GM19043 (cell line): ENCODE data around the gene CCL20.
"Not testable (repeated sequence)": the region's sequence is repeated elsewhere in the genome, so short reads cannot be mapped to it uniquely, and the experiment has no call there.

Experiments used
- ATAC-seq: cut with Tn5 transposase; IDR thresholded peaks from one replicate; pipeline ENCODE4 v1.9.1; 2021; ENCODE audit warnings: low read depth; ENCODE audit not compliant: unreplicated experiment

CCL20 gene

GRCh38 chr2:227813562-227814353 is at the start of gene CCL20:
TSS of gene CCL20 (plus strand) at chr2:227813842. CDS start at chr2:227813912, 70 bp downstream.
- no peak for ATAC-seq

- no peak for ATAC-seq
Observed at GRCh38 chr2:227765788-227766372, 47.8 kb upstream of the CCL20 start.

- peak; percentile 97 for ATAC-seq
Observed at GRCh38 chr2:227766373-227766883, 47.2 kb upstream of the CCL20 start.

- no peak for ATAC-seq
Observed at GRCh38 chr2:227767830-227768229, 45.8 kb upstream of the CCL20 start.

- no peak for ATAC-seq
Observed at GRCh38 chr2:227772197-227772661, 41.4 kb upstream of the CCL20 start.

GRCh38 chr2:227772932-227773331 is 40.7 kb upstream of the CCL20 start:
- ATAC-seq: no peak

- no peak for ATAC-seq
Observed at GRCh38 chr2:227774011-227774624, 39.5 kb upstream of the CCL20 start.

GRCh38 chr2:227774895-227775842 is 38.5 kb upstream of the CCL20 start:
- ATAC-seq: no peak

- no peak for ATAC-seq
Observed at GRCh38 chr2:227780981-227781615, 32.5 kb upstream of the CCL20 start.

GRCh38 chr2:227781841-227782240 is 31.8 kb upstream of the CCL20 start:
- no peak for ATAC-seq

GRCh38 chr2:227782804-227783203 is 30.8 kb upstream of the CCL20 start:
- ATAC-seq: peak; percentile 26

GRCh38 chr2:227783404-227784138 is 30.1 kb upstream of the CCL20 start:
- ATAC-seq: peak; percentile 95

- no peak for ATAC-seq
Observed at GRCh38 chr2:227785293-227785692, 28.3 kb upstream of the CCL20 start.

- ATAC-seq: no peak
Observed at GRCh38 chr2:227788561-227789018, 25.1 kb upstream of the CCL20 start.

GRCh38 chr2:227789803-227790202 is 23.8 kb upstream of the CCL20 start:
- ATAC-seq: no peak

GRCh38 chr2:227793148-227793712 is 20.4 kb upstream of the CCL20 start:
- ATAC-seq: no peak

GRCh38 chr2:227796045-227796711 is 17.5 kb upstream of the CCL20 start:
- no peak for ATAC-seq

GRCh38 chr2:227796768-227797167 is 16.9 kb upstream of the CCL20 start:
- ATAC-seq: not testable (repeated sequence)
